GM18951 (cell line): ENCODE data around the gene RIMBP2.

Experiments
- POLR2A ChIP-seq: IDR thresholded peaks from 4 replicates; pipeline ENCODE4 v1.6.1; 2011; ENCODE audit warnings: mild to moderate bottlenecking; ENCODE audit not compliant: insufficient read length, insufficient read depth; ENCODE audit errors: extremely low read depth
- in situ Hi-C: fragments of 300-500 bp; cut with MboI; formaldehyde crosslinking; loops from one replicate; pipeline ENCODE4 v1.12.0; 2022; ENCODE audit warnings: low sequenced_read_pairs, mixed read lengths, inconsistent platforms; ENCODE audit not compliant: unreplicated experiment

Gene RIMBP2

GRCh38 chr12:130461839-130462557 lies 254.1 kb downstream of the RIMBP2 start:
- no peak for TF ChIP-seq POLR2A
- in situ Hi-C loops, result no loop called here

- TF ChIP-seq POLR2A, result no peak
- in situ Hi-C loops, result no loop called here
Observed at GRCh38 chr12:130461447-130461815, 254.7 kb downstream of the RIMBP2 start.

GRCh38 chr12:130460611-130461446 lies 255.3 kb downstream of the RIMBP2 start:
- in situ Hi-C loops, result no loop called here

GRCh38 chr12:130459916-130460315 lies 256.2 kb downstream of the RIMBP2 start:
- in situ Hi-C loops, result no loop called here
- no peak for TF ChIP-seq POLR2A

More at GRCh38 chr12:130460611-130461446, 255.3 kb downstream of the RIMBP2 start:
- TF ChIP-seq POLR2A, result no peak

- in situ Hi-C loops, result no loop called here
- TF ChIP-seq POLR2A, result no peak
Observed at GRCh38 chr12:130458341-130458740, 257.8 kb downstream of the RIMBP2 start.

GRCh38 chr12:130457215-130457614 lies 258.9 kb downstream of the RIMBP2 start:
- in situ Hi-C loops, result no loop called here

GRCh38 chr12:130456375-130457199 lies 259.5 kb downstream of the RIMBP2 start:
- TF ChIP-seq POLR2A, result no peak
- in situ Hi-C loops, result no loop called here

More at GRCh38 chr12:130457215-130457614, 258.9 kb downstream of the RIMBP2 start:
- TF ChIP-seq POLR2A, result no peak

- TF ChIP-seq POLR2A, result no peak
- in situ Hi-C loops, result no loop called here
Observed at GRCh38 chr12:130455161-130455560, 260.9 kb downstream of the RIMBP2 start.

GRCh38 chr12:130454296-130454695 lies 261.8 kb downstream of the RIMBP2 start:
- in situ Hi-C loops, result no loop called here
- TF ChIP-seq POLR2A, result no peak

- no peak for TF ChIP-seq POLR2A
Observed at GRCh38 chr12:130452546-130452945, 263.6 kb downstream of the RIMBP2 start.

GRCh38 chr12:130451001-130451930 lies 264.8 kb downstream of the RIMBP2 start:
- no peak for TF ChIP-seq POLR2A
- in situ Hi-C loops, result no loop called here

More at GRCh38 chr12:130452546-130452945, 263.6 kb downstream of the RIMBP2 start:
- in situ Hi-C loops, result no loop called here

- TF ChIP-seq POLR2A, result no peak
- in situ Hi-C loops, result no loop called here
Observed at GRCh38 chr12:130449291-130449690, 266.8 kb downstream of the RIMBP2 start.

GRCh38 chr12:130448044-130448821 lies 267.9 kb downstream of the RIMBP2 start:
- no peak for TF ChIP-seq POLR2A
- in situ Hi-C loops, result no loop called here
